Hematopoietic multipotent progenitor cell treated with erythropoietin and hydrocortisone succinate and interleukin-3 and kit ligand, for 17 days (in vitro differentiated cells): ENCODE data around the gene TRAPPC3L.

Experiments
- DNase-seq: peaks from one replicate; pipeline ENCODE4 v3.0.0-alpha.2; 2015; ENCODE audit warnings: low spot score

The TRAPPC3L gene

DNA sequence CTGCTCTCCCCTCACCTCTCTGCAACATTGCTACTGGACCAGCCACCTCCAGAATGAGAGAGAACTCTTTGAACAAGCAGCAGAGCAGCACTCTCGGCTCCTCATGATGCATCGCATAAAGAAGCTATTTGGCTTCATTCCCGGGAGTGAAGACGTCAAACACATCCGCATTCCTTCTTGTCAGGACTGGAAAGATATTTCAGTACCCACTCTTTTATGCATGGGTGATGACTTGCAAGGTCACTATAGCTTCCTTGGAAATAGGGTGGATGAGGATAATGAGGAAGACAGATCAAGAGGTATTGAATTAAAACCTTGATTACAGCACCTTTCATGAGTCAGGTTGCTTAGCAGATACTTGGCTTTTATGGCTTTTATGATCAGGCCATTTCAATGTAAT is 12.4 kb upstream of the TRAPPC3L start:
- DNase-seq: no peak

DNA sequence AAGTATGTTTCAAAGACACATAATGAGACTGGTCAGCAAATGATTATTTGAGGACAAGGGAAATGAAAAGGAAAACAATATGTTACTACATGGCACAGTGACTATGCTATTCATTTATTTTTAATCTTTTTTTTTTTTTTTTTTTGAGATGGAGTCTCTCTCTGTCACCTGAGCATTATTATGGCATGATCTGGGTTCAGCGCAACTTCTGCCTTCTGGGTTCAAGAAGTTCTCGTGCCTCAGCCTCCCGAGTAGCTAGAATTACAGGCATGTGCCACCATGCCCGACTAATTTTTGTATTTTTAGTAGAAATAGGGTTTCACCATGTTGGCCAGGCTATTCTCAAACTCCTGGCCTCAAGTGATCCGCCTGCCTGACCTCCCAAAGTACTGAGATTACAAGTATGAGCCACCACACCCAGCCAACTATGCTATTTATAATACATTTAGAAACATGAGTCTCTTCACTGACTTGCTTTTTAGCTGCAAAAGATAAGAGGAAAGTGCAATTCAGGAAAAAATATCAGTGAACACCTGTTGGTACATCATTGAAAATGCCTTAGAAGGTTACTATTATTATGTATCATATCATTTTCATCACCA is 11.4 kb upstream of the TRAPPC3L start:
- no peak for DNase-seq

DNA sequence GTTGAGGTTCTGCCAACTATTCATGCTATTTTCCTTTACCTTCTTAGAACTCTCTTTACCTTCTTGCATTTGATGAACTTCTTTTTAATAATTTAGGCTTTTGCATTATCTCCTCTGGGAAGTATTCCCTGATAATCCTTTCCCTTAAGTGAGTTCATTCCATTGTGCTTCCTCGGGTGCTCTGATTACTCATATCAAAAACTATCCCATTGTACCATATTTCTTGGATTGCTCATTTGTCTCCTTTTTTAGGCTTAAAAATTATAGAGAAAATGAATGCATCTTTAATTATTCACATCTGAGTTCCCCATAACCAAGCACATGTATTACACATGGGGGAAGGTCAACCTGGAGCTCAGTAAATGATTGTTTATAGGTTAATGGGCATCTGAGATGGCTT is 10.6 kb upstream of the TRAPPC3L start:
- no peak for DNase-seq

DNA sequence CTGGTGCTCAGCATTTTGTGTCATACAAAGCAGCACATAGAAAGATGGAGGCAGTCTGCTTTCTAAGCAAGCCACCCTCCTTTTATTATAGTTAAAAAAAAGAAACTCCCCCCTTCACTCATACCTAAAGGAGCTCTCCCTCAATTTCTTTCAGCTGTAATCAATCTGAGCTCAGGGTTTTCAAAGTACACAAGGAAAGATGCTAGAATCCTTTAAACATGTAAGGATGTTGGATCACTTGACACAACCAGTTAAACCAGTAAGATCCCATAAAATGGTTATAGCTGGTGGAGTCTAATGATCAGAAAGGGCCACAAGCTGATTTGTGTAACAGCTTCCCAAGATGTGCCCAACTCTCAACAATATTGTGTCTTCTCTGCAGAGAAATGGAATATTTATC is 8.0 kb upstream of the TRAPPC3L start, which contains the start of gene CALHM4:
CALHM4 (plus strand) TSS at position 301 of the 400 bp plus-strand sequence; CDS start at position 344, 43 bp downstream.
- no peak for DNase-seq

DNA sequence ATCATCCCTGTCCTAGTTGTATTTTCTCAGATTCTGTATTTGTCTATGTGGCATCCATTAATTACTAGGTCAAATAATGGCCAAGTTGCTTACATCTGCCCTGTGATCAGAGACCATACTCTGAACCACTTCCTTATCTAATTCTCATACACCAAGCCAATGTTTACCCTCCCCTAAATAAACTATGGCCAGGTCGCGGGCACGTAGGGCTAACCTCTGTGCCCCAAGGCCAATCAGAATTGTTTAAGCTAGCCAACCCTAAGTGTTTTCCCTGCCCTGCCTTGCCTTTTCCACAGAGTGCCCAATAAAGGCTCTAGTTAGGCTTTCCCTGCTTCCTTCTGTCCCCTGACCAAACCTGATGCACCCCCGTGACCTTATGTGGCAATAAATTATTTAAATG is 5.3 kb upstream of the TRAPPC3L start:
- DNase-seq: no peak

DNA sequence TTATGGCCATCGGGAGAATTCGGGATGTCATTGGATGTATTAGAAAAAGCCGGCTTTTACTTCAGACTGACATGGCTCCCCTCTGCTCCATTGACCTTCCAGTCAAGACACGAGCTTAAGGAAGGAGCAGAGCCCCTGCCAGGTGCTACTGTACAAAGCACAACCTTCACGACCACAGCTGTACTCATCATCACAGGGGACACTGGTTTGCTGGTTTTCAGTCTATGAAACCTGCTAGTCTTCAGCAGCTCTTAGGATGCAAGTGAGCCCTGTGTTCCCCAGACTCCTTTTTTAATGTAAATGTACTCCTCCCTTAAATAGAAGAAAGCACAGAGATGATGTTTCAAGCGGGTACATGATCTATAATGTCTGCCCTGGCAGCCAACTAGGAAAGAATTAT is 1.9 kb upstream of the TRAPPC3L start:
- no peak for DNase-seq

DNA sequence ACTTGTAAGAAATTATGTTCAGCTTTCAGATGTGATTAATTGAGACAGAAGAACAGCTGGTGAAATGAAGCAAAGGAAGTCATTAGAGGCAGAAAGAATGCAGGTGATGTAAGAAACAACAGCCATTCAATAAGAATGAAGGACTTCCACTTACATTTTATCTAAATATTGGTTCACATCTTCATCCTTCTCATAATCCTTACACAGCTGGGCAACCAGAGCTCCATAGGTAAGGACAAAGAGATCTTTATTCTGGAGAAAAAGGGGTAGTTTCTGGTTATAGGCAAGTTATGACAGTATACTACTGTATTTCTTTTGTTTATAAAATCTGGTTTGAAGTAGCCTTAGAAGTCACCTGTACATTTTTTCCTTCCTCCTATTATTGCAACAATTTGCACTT is 2.3 kb downstream of the TRAPPC3L start:
- no peak for DNase-seq

DNA sequence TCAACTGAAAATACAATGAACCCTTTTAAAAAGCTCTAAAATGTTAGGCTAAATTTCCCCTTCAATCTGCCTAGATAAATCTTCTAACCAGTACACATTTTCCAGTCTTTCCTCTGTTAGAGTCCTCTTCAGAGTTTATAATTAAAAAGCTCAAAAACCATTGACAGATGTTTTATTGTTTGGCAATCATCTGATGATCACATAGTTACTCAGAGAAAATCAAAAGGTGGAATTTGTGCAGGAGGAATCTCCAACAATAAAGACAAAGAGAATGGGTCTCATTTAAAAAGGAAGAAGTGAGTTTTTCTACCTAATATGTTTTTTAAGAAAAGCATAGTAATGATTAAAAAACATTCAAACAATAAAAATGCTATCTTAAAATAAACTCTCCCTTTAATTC is 3.1 kb downstream of the TRAPPC3L start:
- no peak for DNase-seq

DNA sequence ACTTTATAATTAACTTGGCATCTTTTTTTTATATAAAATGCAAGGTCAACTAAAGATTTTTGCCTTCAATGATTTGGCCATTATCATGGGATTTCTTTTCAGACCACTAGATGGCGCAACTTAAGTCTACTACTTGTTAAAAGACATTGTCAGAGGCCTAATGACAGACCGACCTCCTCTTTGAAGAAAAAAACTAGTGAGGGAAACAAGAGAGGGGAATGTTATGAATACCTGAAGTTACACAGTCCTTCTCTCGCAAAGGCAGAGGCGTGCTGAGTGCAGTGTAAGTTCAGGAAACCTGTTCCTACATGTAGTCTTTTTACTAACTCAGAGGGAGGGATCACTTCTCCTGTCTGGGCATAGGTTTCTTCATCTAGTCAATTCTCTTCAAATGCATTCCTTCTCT is 9.3 kb downstream of the TRAPPC3L start:
- peak; percentile 71 for DNase-seq

DNA sequence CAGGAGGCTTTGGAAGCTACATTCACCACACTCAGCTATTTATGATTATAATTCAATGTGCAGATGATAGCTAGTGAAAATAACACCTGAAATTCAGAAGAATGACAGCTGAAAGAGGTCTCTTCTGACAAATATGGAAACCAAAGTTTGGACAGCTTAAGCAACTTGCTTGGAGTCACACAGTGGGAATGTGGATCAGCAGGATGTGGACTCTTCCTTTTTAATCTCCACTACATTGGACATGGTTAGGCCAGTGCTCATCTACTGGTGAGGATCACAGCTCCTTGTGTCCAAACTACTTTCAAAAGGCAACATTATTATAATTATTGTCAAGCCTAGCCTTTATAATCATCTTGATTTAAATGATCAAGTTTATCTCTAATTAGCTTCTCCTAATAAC is 10.4 kb downstream of the TRAPPC3L start:
- DNase-seq: no peak

DNA sequence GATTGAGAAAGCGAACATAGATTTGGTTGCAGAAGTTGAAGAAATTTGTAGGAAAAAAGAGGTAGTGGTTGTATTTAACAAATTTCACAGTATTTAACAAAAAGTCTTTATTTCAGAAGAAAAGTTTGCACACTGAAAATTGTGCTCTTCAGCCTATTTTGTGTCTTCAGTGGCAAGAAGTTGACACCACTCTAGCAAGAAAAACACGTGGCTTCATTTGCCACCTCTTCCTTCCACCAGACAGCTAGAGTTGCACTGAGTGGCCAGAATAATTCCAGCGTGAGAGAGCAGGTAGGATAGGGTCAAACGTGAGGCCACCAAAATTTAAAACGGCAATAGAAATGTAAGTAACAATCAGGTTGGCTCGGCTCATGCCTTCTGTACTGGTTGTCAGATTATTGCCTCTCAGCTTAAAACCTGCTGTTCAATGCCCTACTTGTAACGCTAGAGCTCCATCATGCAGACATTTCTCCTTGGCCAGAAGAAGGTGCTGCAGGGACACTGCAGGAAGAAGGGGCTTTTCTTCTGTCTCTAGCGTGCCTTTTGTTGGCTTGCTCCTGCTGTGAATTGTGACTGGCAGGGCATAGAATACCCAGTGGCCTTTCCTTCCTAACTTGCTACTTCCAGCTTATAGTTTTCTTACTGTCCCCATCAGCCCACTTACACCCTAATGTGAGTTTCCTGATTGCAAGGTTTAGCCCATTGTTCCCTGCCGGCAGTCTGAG is 12.1 kb downstream of the TRAPPC3L start:
- no peak for DNase-seq

DNA sequence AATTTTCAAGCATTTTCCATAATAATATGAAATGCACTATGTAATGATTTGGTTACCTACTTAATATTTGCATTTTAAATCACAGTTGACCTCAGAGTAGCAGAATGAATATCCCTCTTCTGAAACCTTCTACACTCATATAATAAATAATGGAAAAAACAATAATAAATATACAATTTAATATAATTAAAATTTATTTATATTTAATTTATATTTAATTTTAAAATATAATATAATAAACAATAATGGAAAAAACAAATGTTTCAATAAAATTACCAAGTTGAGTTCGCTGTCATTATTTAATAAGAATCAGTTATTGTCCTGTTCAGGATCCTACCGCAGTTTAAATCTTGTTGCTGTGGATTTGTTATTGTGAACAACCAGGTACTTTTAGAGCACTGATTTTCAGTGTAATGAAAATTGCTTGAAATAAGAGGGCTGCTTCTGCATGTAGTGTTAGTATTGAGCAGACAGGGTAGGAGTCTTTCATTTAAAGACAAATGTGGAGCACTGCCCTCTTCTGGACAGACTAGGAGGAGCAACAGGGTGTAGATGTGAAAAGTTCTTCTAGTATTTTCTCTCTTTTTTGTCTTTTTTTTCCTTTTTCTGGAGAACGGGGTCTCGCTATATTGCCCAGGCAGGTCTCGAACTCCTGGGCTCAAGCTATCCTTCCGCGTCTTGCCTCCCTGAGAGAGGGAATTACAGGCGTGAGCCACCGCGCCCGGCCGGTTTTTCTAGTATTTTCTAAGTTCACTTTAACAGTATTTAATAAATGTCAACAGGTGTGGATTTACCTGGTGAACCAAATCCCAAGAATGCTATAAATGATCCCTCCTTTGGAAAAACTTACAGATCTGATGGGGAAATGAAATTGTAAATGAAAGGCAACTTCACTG is 13.6 kb downstream of the TRAPPC3L start:
- peak; percentile 61 for DNase-seq

DNA sequence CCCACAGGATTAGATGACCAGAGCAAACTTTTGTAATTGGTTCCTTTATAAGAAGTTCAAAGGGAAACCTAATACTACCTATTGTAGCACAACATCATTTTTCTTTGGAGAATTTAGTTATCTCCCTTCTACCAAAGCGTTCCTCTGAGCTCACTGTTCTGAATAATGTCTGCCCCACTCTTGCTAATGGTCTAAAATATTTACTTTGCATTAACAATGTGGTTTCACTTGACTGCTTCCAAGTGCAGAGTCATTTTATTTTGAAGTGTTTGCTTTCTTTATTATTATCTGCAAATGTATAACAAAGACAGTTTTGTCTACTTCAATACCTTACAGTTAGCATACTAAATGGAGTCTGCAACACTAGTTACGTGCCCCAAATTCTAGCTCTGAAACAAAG is 15.0 kb downstream of the TRAPPC3L start:
- no peak for DNase-seq

DNA sequence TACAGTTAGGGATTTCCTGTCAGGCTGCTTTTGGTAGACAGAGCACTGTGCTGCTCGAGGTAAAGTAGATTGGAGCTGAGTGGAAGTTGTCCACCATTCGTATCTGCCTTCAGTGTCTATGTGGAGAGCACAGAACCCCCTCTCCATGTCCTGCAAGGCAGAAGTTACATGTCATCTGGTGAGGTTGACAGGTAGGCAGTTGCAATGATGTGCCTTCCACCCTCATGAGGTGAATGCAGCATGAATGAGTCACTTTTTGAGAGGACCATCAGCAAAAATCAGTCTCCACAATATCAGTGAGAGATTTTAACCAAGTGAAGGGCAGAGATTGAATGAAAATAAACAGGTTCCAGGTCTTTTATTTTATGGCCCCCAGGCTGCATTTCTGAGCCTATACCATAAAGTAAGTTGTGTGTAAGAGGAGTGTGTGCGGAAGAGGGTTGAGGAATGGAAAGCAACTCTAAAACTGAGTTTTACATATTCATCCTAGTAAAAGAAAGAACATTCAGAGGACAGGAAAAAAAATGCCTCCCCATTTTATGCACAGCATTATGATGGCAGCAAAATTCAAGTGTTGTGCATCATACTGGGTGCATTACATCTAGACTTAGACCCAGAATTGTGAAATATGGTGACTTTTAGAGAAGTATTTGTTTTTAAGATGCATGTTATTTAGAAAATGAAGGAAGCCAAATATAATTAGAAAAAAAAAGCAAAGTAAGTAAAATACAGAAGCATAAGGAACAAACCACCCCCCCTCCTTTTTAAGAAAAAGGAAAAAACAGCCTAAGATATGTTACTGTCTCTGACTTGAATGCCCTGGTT is 15.8 kb downstream of the TRAPPC3L start:
- no peak for DNase-seq

DNA sequence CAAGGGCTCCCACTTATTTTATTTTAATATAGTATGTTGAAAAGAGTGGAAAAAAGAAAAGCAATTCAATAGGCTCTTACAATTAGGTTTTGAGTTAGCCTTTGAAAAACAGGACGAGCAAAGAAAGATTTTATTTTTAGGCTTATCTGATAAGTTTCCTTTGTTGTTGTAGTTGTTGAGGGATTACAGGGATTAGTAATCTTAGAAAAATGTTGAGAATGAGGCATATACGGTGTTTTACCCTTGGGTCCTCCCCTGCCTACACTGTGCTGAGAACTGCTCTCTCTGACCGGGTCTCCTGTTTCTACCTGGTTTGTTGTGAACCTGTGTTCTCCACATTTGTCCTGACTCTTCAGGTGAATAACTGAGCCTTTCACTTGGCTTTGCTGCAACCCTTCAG is 16.7 kb downstream of the TRAPPC3L start:
- no peak for DNase-seq

DNA sequence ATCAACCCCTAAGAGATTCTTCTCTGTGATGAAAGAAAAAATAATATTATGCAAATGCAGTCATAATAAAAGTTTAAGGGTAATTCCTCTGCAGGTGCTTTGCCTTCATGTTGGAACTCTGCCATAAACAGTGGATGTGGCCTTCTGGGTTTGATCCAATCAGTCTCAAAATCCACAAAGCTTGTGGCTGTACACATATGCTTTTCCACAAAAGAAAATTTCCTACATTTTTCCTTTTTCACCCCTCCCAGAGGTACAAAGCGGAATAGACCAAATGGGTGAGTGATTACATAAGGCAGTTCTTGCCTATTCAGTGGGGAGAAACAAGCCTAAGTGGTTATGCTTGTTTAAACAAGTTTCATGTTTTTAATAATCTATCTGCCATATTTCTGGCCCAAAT is 17.4 kb downstream of the TRAPPC3L start:
- DNase-seq: no peak

DNA sequence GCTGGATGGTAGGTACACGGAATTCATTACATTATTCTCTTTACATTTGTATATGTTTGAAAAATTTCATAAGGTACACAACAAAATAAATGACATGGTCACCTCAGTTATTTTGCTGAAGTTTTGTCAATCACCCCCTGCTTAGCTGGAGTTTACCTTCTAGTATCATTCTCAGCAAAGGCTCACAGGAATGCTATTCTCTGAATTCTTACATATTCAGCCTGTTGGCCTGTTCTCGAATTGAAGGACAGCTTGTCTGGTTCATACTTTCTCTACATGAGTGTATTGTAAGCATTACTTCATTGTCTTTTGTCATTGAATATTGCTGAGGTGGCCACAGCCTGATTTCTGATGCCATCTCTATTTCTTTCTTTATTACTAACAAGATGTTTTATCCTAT is 21.2 kb downstream of the TRAPPC3L start:
- DNase-seq: no peak

DNA sequence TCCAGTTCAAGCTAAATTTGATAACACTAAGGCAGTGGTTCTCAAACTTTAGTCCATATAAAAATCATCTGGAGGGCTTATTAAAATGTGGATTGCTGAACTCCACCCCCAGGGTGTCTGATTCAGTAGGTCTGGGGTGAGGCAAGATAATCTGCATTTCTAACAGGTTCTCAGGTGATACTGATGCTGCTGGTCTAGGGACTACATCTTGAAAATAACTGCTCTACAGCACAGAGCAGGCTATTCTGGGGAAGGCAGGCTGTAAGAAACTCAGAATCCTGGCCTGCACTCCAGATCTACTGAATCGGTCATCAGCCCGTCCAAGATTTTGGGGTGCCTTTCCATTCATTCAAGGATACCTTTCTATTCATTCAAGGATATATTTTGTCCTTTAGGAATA is 22.6 kb downstream of the TRAPPC3L start:
- no peak for DNase-seq

DNA sequence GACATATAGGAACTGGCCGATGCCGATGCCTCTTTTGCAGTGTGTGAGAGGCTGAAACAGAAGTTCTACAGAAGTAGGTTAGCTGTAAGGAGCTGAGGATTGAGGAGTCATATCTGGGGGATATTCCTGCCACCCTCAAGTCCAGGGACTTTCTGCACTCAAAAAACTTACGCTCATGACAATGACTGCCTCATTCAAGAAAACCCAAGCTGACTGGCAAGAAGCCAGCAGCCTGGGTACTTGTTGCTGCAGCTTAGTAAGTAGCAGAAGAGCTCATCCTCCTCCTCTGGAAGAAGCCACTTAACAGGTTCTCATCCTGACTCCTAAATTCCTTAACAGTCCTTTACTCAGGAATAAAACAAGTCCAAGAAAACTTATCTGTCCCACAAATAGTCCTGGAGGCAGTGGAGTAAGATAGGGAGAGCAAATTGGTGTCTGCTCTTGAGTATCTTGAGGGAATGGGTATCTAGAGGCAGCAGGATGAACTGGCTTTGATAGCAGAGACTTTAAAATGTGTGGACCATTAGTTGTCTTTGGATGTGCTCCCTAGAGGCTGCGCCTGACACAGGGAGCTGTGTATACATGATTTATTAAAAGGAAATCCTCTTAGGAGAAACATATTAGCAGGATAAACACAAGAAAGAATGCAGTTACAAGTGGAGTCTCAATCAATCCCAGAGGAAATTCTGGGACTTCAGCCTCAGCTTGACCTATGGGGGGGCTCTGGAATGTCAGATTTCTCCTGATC is 26.7 kb downstream of the TRAPPC3L start:
- DNase-seq: peak; percentile 11

DNA sequence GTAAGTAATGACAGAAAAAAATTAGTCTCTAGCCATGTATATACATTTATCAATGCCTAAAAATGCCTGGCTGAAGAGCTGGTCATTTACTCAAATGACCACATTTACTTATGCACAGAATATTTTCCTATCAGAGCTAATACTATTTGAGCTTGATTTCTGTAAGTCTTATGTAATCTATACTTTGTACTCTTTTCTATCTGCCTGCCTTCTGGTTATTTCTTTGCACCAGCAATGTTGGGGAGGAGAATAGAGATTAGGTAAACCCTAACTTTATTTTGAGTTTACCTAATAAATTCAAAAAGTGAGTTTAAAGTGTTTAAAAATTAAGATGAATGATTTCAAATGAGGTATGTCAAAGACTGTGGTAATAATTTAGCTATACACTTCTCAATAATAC is 30.3 kb downstream of the TRAPPC3L start:
- DNase-seq: no peak

DNA sequence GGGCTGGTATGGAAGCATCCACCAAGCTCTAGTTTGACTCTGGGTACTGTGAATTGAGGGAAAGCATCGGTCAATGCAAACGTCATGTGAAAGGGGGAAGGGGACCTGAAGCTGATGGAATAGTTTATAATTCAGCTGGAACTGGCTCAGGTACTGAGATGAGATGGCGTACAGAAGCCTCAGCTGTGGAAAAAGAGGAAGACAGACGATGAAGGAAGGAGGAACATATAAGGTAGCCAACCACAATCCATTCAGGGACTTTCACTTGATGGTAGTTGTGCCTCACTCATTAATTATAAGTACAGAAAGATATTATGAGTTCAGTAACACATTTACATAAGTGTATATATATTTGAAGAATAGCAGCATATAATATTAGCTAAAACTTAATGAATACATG is 31.4 kb downstream of the TRAPPC3L start:
- DNase-seq: no peak
